ENCODE data around the gene PAPOLB. TPM values are rescaled to one million over a fixed set of nuclear protein-coding genes. Genes with fewer than 3 reads are reported as not detected.

The PAPOLB gene
- polyA plus RNA-seq, 1 experiment = not detected

DNA sequence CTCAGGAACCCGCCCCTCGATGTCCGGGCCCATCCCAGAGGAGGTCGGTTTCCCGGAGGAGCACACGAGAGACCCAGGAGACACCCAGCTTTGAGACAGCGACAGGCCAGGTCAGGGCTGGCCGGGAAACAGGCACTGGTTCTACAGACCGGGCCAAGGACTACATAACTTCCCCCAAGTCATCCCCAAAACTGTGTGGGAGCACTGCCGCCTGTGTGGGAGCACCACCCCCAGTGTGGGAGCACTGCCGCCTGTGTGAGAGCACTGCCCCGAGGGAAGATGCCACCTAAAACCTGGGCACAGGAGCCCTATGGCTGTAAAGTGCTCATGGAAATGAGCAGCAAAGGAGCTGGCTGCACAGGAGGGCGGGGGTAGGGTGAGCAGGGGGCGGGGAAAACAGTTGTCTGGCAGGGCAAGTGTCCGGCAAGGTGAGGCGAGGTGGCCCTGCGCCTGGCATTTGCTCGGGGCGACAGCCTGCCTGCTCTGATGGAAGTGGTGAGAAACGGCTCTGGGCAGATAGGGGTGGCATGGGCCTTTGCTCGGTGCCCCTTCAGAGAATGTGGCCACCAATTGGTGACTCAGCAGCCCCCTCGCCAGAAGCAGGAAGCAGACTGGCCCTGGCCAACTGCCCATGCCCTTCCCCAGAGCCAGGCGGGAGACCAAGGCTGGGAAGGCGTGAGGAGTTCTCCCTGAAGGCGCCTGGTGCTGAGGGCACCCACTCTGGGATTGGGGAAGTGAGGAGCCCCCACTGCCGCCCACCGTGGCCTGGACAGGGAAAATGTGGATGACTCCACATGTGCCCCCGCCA lies 26.2 kb downstream of the PAPOLB start:
- peaks cover 5% of the 10 kb centered on the region; the same call in 1 of the 2 replicates for H3K9me3 ChIP-seq (ENCODE audit: control insufficient read depth, insufficient read depth, low read length)

DNA sequence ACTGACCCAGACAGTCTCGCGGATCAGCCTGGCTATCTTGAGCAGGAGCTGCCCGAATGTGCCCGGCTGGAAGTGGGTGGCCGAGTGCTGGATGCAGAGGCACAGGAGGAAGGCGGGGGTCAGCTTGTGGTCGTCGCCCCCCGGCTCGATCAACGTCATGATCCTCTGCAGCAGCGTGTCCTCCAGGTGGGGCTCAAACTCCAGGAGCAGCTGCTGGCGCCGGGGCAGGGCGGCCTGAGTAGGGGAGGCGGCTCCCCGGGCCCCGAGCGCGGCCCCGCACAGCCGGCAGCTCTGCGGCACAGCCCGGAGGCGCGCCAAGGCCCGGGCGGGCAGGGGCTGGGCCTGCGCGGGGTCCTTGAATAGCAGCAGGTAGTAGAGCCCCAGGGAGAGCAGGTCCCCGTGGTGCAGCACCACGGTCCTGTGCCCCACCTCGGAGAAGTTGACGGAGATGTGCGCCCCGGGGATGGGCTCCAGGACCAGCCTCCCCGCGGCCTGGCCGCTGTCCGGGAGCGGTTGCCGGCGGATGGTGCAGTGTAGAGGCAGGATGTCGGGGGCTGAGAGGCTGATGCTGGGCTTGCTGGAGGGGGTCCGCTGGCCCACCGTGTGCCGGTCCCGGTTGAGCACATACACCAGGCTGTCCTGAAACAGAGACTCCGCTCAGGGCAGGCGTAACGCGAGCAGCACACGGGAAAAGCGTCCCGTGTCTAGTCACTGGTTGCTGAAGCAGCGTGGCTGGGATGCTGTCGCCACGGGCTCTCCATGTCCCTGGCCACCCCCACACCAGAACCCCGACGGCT lies 27.0 kb downstream of the PAPOLB start:
- POLR2A ChIA-PET = no interaction called here
- DNase-seq (ENCODE audit: low read depth, low spot score) = no peak
- H3K9me3 ChIP-seq (ENCODE audit: control insufficient read depth, insufficient read depth, low read length) = peaks cover 5% of the 10 kb centered on the region; the same call in 1 of the 2 replicates
- H3K27me3 ChIP-seq (ENCODE audit: control insufficient read depth, insufficient read depth, low read length) = peaks cover 6% of the 10 kb centered on the region
- no peak for TF ChIP-seq CTCF (IDR thresholded peaks at IDR 0.05; ENCODE audit: low read depth, low read length)
- no peak overlapping the region for H3K4me3 ChIP-seq (ENCODE audit: low read depth, low read length)
- CTCF ChIA-PET = interaction anchor here (0.5 to 1.2 kb wide), 2 partner anchors 14 to 250 kb away, joined by 3 read pairs; no protein-coding TSS in a partner anchor
- H3K27ac ChIP-seq (ENCODE audit: low read depth, low read length) = no peak overlapping the region

More for the DNA sequence above, 26.2 kb downstream of the PAPOLB start:
- ChIA-PET CTCF (no interaction called here), POLR2A (no interaction called here)
- TF ChIP-seq CTCF (IDR thresholded peaks at IDR 0.05; ENCODE audit: low read depth, low read length) = no peak
- peaks cover 6% of the 10 kb centered on the region for H3K27me3 ChIP-seq (ENCODE audit: control insufficient read depth, insufficient read depth, low read length)
- no peak overlapping the region for H3K4me3 ChIP-seq (ENCODE audit: low read depth, low read length)
- no peak for DNase-seq (ENCODE audit: low read depth, low spot score)
- no peak overlapping the region for H3K27ac ChIP-seq (ENCODE audit: low read depth, low read length)

- peaks cover 5% of the 10 kb centered on the region for H3K27me3 ChIP-seq (ENCODE audit: control insufficient read depth, insufficient read depth, low read length)
- ChIA-PET POLR2A (no interaction called here), CTCF (interaction anchor here (0.5 to 1.2 kb wide), 2 partner anchors 14 to 251 kb away, joined by 3 read pairs; no protein-coding TSS in a partner anchor)
- no peak for TF ChIP-seq CTCF (IDR thresholded peaks at IDR 0.05; ENCODE audit: low read depth, low read length)
- no peak for DNase-seq (ENCODE audit: low read depth, low spot score)
- no peak overlapping the region for H3K27ac ChIP-seq (ENCODE audit: low read depth, low read length)
- H3K9me3 ChIP-seq (ENCODE audit: control insufficient read depth, insufficient read depth, low read length) = peaks cover 5% of the 10 kb centered on the region; the same call in 1 of the 2 replicates
- H3K4me3 ChIP-seq (ENCODE audit: low read depth, low read length) = no peak overlapping the region
Measured at GRCh38 chr7:4833691-4834600, 27.9 kb downstream of the PAPOLB start.

GRCh38 chr7:4833176-4833575 lies 28.7 kb downstream of the PAPOLB start:
- CTCF ChIA-PET = interaction anchor here (1.2 kb wide), 1 partner anchor 252 kb away, joined by 3 read pairs; no protein-coding TSS in a partner anchor
- Histone ChIP-seq H3K27me3 (ENCODE audit: control insufficient read depth, insufficient read depth, low read length) (peaks cover 2% of the 10 kb centered on the region), H3K9me3 (ENCODE audit: control insufficient read depth, insufficient read depth, low read length) (no peaks in the 10 kb centered on the region; the same call in 1 of the 2 replicates), H3K4me3 (ENCODE audit: low read depth, low read length) (no peak overlapping the region), H3K27ac (ENCODE audit: low read depth, low read length) (no peak overlapping the region)
- POLR2A ChIA-PET = no interaction called here
- TF ChIP-seq CTCF (IDR thresholded peaks at IDR 0.05; ENCODE audit: low read depth, low read length) = no peak
- no peak for DNase-seq (ENCODE audit: low read depth, low spot score)

All from AG04450 (cell line).